Activated CD4-positive, alpha-beta memory T cell treated with anti-CD3 and anti-CD28 coated beads, Interleukin-2, amount 10 ng/mL, durations not matched to agents 7 days and 5 days (primary cell): Measurements from ENCODE around the gene KDM1A. TPM values are rescaled to one million over a fixed set of nuclear protein-coding genes. Genes with fewer than 3 reads are reported as not detected.

ENCODE experiments used
- total RNA-seq, 2 experiments: library from RNA; stranded (reverse); gene quantifications; one replicate each; pipeline ENCODE4 v1.2.3, GENCODE V29; 2021

KDM1A gene
- total RNA-seq, 2 experiments from 2014 or later = 50.6 to 51.6 TPM

Other genes with a start within 250 kb of the KDM1A start
- gene LACTBL1, start 46.6 kb upstream of the KDM1A start, total RNA-seq = not detected
- not detected for gene TEX46, start 3.6 kb upstream of the KDM1A start, total RNA-seq
- 10 to 100 TPM; 19.4 to 21.8 TPM for gene LUZP1, start 149.4 kb downstream of the KDM1A start, total RNA-seq
- gene HTR1D, start 198.0 kb downstream of the KDM1A start, total RNA-seq = not detected